NCI-H1694 (cell line): ENCODE measurements around the gene SNX5.
"Not testable (repeated sequence)": the region's sequence is repeated elsewhere in the genome, so short reads cannot be mapped to it uniquely, and the experiment has no call there.

Experiments used
- DNase-seq: peaks from one replicate; lab custom pipeline; 2025; lab: John Stamatoyannopoulos, UW

The SNX5 gene

DNA sequence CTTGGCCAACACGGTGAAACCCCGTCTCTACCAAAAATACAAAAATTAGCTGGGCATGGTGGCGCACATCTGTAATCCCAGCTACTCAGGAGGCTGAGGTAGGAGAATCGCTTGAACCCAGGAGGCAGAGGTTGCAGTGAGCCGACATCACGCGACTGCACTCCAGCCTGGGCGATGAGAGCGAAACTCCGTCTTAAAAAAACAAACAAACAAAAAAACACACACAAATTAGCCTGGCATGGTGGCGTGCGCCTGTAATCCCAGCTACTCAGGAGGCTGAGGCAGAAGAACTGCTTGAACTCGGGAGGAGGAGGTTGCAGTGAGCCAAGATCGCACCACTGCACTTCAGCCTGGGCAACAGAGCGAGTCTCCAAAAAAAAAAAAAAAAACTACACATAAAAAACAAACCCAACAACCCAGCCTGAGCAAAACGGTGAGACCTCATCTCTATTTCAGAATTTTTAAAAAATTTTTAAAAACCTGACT is 8.2 kb downstream of the SNX5 start:
- DNase-seq = not testable (repeated sequence)

- DNase-seq = no peak
Observed at GRCh38 chr20:17959257-17959627, 9.4 kb downstream of the SNX5 start.

GRCh38 chr20:17958373-17959256 is 10.0 kb downstream of the SNX5 start:
- no peak for DNase-seq

GRCh38 chr20:17957505-17958363 is 10.9 kb downstream of the SNX5 start:
- no peak for DNase-seq

DNA sequence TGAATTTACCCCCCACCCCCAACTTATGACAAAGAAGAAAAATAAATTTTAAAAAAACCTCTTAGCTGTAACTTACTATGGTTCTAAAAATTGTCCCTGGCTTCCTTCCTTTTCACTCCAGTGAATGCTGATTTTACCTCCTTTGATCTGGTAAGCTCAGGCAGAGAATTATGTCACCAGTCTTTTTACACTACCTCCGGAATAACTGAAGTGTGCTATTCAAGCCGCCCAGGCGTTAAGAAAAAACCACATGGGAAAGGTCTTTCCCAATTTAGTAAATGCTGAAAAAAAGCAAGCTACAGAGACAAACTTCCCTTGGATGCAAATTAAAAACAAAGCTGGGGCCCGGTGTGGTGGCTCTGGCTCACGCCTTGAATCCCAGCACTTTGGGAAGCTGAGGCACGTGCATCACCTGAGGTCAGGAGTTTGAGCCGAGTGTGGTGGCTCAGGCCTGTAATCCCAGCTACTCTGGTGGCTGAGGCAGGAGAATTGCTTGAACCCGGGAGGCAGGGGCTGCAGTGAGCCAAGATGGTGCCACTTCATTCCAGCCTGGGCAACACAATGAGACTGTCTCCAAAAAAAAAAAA is 12.4 kb downstream of the SNX5 start:
- DNase-seq = no peak

GRCh38 chr20:17955302-17955701 is 13.3 kb downstream of the SNX5 start:
- DNase-seq = no peak

DNA sequence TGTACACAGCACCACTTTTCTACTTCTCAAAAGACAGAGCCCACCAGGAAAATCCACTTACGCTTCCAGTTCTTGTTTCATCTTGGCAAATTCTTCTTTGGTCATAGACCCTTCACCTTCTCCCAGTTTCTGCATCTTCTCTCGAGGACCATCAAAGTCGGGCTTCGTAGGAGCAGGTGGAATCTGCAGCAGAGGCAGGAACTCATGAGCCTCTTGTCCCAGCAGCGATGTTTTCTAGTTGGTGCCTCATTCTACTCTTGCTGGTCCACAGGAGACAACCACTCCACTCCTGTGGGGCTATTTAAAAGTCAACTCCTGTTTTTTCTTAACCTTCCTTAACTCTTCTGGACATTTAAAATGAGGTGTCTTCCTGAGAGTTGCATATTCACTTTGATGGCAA is 14.7 kb downstream of the SNX5 start:
- no peak for DNase-seq

- DNase-seq = no peak
Observed at GRCh38 chr20:17952692-17953684, 15.6 kb downstream of the SNX5 start.

- no peak for DNase-seq
Observed at GRCh38 chr20:17951323-17951722, 17.3 kb downstream of the SNX5 start.

DNA sequence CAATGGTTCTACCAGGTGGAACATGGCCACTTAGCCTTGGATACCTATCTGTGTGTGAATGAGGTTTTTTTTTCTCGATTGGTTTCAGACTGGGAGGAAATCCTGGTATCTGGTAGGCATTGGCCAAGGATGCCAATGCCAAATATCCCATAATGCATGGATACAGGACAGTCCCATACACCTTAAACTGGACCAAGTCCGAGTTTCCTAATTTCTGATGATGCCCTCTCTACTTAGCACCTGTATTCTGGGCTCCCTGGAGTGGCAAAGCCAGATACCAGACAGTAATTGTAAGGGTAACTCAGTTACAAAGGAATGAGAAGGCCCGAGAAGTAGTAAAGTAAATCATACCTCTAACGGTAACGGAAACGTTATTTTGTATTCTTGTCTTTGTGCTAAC is 17.9 kb downstream of the SNX5 start:
- no peak for DNase-seq

- DNase-seq = no peak
Observed at GRCh38 chr20:17949899-17950298, 18.7 kb downstream of the SNX5 start.

DNA sequence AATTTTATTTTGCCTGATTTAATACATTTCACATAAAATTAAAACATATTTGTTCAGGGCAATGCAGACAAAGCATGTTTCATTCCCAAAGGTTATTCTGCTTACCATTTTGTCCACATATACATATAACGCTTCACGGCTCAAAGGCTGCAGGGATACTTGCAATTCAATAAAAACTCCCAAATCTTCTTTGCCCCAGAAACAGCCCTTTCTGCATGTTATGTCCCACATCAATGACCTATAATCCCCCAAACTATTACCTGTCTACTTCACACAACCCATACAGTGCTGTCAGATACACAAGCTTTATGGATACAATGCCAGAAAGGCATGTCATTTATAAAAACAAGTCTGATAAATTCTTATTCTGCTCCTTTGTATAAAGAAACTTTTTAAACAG is 20.2 kb downstream of the SNX5 start:
- DNase-seq = no peak

GRCh38 chr20:17947474-17947815 is 21.1 kb downstream of the SNX5 start:
- no peak for DNase-seq

DNA sequence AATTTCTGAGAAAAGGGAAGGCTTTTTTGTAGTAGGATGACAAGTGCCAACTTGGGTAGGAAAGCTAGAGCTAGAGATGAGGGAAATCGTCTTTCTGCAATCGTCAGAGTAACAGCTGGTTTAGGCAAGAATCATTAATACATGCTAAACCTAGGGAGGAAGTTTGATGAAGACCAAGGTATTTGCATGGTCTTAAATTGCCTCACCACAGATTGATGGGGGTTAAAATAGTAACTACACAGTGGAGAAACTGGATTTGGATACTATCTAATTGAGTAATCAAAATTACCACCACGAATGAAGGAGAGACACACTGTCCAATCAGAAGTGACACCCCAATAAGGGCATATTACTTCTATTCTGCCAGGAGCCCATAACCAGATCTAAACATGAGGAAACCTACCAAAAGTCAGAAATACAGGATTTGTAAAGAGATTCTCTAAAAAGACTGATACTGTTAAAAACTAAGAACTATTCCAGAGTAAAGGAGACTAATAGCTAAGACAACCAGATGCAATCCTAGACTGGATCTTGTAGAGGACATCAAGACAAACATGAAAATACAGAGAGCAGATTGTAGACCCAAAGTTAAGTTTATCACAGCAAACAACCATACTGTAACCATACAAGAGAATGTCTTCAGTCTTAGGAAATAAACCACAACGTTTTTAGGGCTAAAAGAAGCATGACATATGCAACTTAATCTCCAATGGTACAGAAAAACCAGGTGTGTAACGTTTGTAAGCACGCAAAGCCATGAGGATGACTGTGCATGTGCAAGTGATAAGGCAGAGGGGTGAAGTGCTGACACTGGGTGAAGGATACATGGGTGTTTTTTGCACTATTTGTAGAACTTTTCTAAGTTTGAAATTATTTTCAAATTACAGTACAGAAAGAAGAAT is 21.8 kb downstream of the SNX5 start:
- DNase-seq = no peak

DNA sequence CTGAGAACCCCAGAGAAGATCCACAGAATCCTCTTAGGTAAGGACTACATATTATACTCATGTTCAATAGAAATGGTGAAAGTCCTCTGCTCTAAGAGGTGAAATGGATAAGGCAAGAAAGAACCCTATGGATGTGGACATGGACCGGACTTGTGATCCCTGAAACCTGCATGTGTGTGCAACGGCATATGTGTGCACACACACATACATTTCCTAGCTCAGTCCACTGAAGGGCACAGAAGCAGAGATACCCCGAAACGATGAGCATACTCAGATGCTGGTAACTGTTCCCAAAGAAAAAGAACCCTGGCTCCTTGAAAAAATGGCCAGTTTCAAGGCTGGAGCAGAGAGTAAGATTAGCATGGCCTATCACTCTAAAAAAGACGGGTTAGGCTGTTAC is 22.6 kb downstream of the SNX5 start:
- no peak for DNase-seq

DNA sequence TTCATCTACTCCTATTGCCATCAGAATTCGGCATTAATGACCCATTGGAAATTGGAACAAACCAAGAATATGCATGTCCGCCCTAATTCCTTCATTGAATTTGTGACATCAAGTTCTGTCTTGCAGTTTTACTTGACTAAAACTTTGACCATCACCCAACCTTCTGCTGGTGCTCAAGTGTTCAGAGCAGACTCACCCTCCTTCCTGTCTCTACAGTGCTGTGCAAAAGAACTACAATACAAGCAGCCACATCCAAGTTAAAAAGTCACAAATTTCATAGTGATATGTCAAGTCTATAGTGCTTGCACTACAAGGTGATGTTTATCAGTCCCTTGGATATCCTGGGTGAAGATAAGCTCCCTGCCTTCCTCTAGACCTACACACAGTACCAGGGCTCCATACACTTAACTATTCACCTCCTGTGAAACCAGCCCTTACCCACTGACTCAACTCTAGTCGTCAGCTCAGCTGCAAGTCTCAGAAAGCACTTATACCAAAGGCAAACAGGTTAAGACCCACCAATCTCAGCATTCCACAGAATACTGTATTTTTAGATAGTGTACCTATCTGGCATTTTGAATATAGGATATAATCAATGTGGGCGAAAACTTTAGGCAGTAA is 23.6 kb downstream of the SNX5 start:
- DNase-seq = no peak

GRCh38 chr20:17943343-17943742 is 25.3 kb downstream of the SNX5 start:
- DNase-seq = no peak

- DNase-seq = no peak
Observed at GRCh38 chr20:17941826-17942196, 26.8 kb downstream of the SNX5 start.

GRCh38 chr20:17941087-17941825 is 27.3 kb downstream of the SNX5 start:
- DNase-seq = no peak
